HG02759 (cell line): ENCODE results near the gene FKBP14.
"Not testable (repeated sequence)": the region's sequence is repeated elsewhere in the genome, so short reads cannot be mapped to it uniquely, and the experiment has no call there.

Experiments used
- ATAC-seq: cut with Tn5 transposase; IDR thresholded peaks from one replicate; pipeline ENCODE4 v1.9.1; 2021; ENCODE audit warnings: mild to moderate bottlenecking, moderate library complexity; ENCODE audit not compliant: unreplicated experiment

Gene FKBP14

DNA sequence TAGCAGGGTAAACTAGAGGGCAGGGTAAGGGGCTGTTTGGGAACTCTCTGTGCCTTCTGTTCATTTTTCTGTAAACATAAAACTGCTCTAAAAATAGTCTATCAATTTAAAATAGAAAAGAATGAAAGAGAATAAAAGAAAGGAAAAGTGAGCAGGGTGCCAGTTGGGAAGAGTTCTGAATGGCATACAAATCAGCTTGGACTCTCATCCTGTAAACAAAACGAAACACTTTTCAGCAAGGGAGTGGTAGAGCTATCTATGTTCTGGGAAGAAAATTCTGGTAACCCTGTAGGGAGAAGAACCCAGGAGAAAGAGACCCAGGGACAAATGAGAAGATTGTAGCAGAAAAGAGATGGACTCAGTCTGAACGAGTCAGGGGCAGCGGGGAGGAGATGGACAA, 61.5 kb downstream of the FKBP14 start:
- ATAC-seq = no peak

DNA sequence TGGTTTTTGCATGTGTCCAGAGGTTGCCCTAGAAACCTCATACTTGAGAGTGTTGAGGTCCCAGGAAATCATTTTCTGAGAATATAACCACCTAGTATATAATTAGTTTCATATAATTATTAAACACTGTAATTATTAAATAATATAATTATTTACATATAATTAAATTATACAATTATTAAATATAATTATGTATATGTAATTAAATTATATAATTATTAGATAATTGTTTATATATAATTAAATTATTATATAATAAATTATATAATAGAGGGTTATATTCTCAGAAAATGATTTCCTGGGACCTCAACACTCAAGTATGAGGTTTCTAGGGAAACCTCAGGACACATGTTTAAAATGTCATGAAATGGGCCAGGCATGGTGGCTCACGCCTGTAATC, 64.5 kb downstream of the FKBP14 start:
- no peak for ATAC-seq

DNA sequence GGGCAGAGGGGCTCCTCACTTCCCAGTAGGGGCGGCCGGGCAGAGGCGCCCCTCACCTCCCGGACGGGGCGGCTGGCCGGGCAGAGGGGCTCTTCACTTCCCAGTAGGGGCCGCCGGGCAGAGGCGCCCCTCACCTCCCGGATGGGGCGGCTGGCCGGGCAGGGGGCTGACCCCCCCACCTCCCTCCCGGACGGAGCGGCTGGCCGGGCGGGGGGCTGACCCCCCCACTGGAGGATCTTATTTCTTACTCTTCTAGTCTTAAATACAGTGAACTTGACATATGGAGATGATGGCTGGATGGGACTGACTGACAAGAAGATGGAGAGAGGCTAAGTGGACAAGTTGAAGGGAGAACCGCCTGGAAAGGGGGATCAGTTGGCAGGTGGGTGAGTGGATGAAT, 64.9 kb downstream of the FKBP14 start:
- ATAC-seq = not testable (repeated sequence)
